HepG2 (cell line): ENCODE results near the gene BRAP. TPM values are rescaled to one million over a fixed set of nuclear protein-coding genes. Genes with fewer than 3 reads are reported as not detected.
A peak's percentile ranks its signal among the peaks of the same experiment; 100 is the strongest.

Source experiments
- ATAC-seq: fragments of 200-7000 bp; cut with Tn5 transposase; 3 replicates; pipeline ENCODE4 v1.9.1; 2020; ENCODE audit warnings: mild to moderate bottlenecking, moderate library complexity
- BruUV-seq: library from RNA; stranded (reverse); fragments of 400-500 nt; replicated peaks from 2 replicates; lab custom pipeline; 2021; lab: Mats Ljungman, UMichigan
- CTCF ChIA-PET: fragments of 300-600 bp; formaldehyde crosslinking; extraction: SDS; loops from one replicate; lab custom pipeline; 2021; ENCODE audit warnings: low total read pairs, inconsistent platforms, low intra/inter-chr PET ratio; lab: Yijun Ruan, JAX
- POLR2A ChIA-PET: fragments of 350-600 bp; sonication (Branson Sonifier 250); formaldehyde crosslinking; loops from one replicate; lab custom pipeline; 2020; ENCODE audit warnings: antibody characterized with exemption, inconsistent platforms; lab: Yijun Ruan, JAX
- DNase-seq: peaks from one replicate; pipeline ENCODE4 v3.0.0-alpha.2; 2015; ENCODE audit warnings: low spot score
- FAIRE-seq: peaks from 3 replicates; lab custom pipeline; 2011; peaks lifted over from hg19 to GRCh38; lab: Jason Lieb, UNC
- H2AFZ ChIP-seq: one replicate; pipeline ENCODE4 v1.6.1; 2011; ENCODE audit warnings: low read length, inconsistent platforms
- H3K27ac ChIP-seq: fragments of 300-600 bp; 3 replicates; pipeline ENCODE4 v1.8.0; 2011; ENCODE audit warnings: mixed run types, mild to moderate bottlenecking, mixed read lengths, low read length, inconsistent platforms; ENCODE audit not compliant: insufficient read depth; ENCODE audit errors: extremely low read length
- H3K27me3 ChIP-seq, 2 experiments: fragments of 200-600 bp in 1 of 2; 2 replicates in 1 of 2; 3 replicates in 1 of 2; pipeline versions ENCODE4 v1.6.0 to v1.8.0; 2011; ENCODE audit warnings: low read length in 2 of 2, mild to moderate bottlenecking in 2 of 2, moderate library complexity in 2 of 2, inconsistent platforms in 1 of 2; ENCODE audit not compliant: insufficient read depth in 2 of 2, control insufficient read depth in 1 of 2
- H3K36me3 ChIP-seq, 2 experiments: fragments of 200-600 bp in 1 of 2; replicated peaks in 1 of 2; 2 replicates in 1 of 2; 3 replicates in 1 of 2; pipeline versions ENCODE4 v1.5.1 to v1.8.0; 2011; ENCODE audit warnings: low read length in 2 of 2, inconsistent platforms in 1 of 2; ENCODE audit not compliant: insufficient read depth in 2 of 2, control insufficient read depth in 1 of 2
- H3K4me1 ChIP-seq: 2 replicates; pipeline ENCODE4 v1.5.1; 2012; ENCODE audit warnings: low read length, inconsistent platforms; ENCODE audit not compliant: insufficient read depth
- H3K4me2 ChIP-seq: 2 replicates; pipeline ENCODE4 v1.6.0; 2011; ENCODE audit warnings: low read depth, low read length, inconsistent platforms
- H3K4me3 ChIP-seq, 3 experiments: fragments of 200-600 bp in 1 of 3; sonication (generic), shearing (Covaris generic) in 1 of 3; replicated peaks in 1 of 3; 2 replicates each; pipeline ENCODE4 v1.5.1; 2011 to 2016; ENCODE audit warnings: low read length in 3 of 3, inconsistent platforms in 2 of 3, low read depth in 2 of 3, mild to moderate bottlenecking in 2 of 3, control low read depth in 1 of 3, mixed read lengths in 1 of 3; ENCODE audit not compliant: insufficient read depth in 1 of 3
- H3K79me2 ChIP-seq: one replicate; pipeline ENCODE4 v1.6.1; 2011; ENCODE audit warnings: low read length, inconsistent platforms; ENCODE audit not compliant: insufficient read depth
- H3K9ac ChIP-seq: 2 replicates; pipeline ENCODE4 v1.6.0; 2011; ENCODE audit warnings: mild to moderate bottlenecking, low read depth, low read length, inconsistent platforms; ENCODE audit not compliant: insufficient read depth
- H3K9me3 ChIP-seq: 2 replicates; pipeline ENCODE4 v1.5.1; 2012; ENCODE audit warnings: mild to moderate bottlenecking, low read length
- H4K20me1 ChIP-seq: 2 replicates; pipeline ENCODE4 v1.6.0; 2011; ENCODE audit warnings: inconsistent platforms, mild to moderate bottlenecking, low read length, moderate library complexity; ENCODE audit not compliant: insufficient read depth
- AGO2 ChIP-seq: fragments of 200-400 bp; formaldehyde crosslinking; optimal IDR thresholded peaks from 2 replicates; pipeline ENCODE3; 2017; ENCODE audit warnings: mild to moderate bottlenecking, low read depth, low read length, moderate library complexity
- CCDC6 ChIP-seq: sonication (generic); formaldehyde crosslinking; IDR thresholded peaks from 2 replicates; pipeline ENCODE4 v1.8.1; 2022; ENCODE audit warnings: mild to moderate bottlenecking, missing genetic modification reagents, moderate library complexity
- DDIT3 ChIP-seq: sonication (generic); formaldehyde crosslinking; IDR thresholded peaks from 2 replicates; pipeline ENCODE4 v1.4.0; 2020; ENCODE audit warnings: mild to moderate bottlenecking, missing genetic modification reagents
- DNMT1 ChIP-seq: sonication (generic); formaldehyde crosslinking; IDR thresholded peaks from 2 replicates; pipeline ENCODE4 v1.5.1; 2020; ENCODE audit warnings: mild to moderate bottlenecking, missing genetic modification reagents
- GFI1 ChIP-seq: sonication (generic); formaldehyde crosslinking; IDR thresholded peaks from 2 replicates; pipeline ENCODE4 v1.5.0; 2020; ENCODE audit warnings: missing genetic modification reagents, mild to moderate bottlenecking, borderline replicate concordance
- GPN1 ChIP-seq: sonication (generic); formaldehyde crosslinking; IDR thresholded peaks from 2 replicates; pipeline ENCODE4 v1.5.1; 2020; ENCODE audit warnings: missing genetic modification reagents, borderline replicate concordance
- KMT2B ChIP-seq: IDR thresholded peaks from 2 replicates; pipeline ENCODE4 v1.6.1; 2016; ENCODE audit warnings: missing genetic modification reagents, missing compliant biosample characterization
- MXI1 ChIP-seq: IDR thresholded peaks from 3 replicates; pipeline ENCODE4 v1.6.1; 2012; ENCODE audit warnings: low read depth, low read length, inconsistent platforms, borderline replicate concordance
- NFYB ChIP-seq: sonication (generic); formaldehyde crosslinking; IDR thresholded peaks from 2 replicates; pipeline ENCODE4 v1.4.0; 2020; ENCODE audit warnings: missing genetic modification reagents
- NR3C1 ChIP-seq: sonication (generic); formaldehyde crosslinking; IDR thresholded peaks from 2 replicates; pipeline ENCODE4 v1.4.0; 2020; ENCODE audit warnings: missing genetic modification reagents
- POLR2AphosphoS5 ChIP-seq: IDR thresholded peaks from 2 replicates; pipeline ENCODE4 v1.6.1; 2012; ENCODE audit warnings: low read depth, low read length
- RFXANK ChIP-seq: IDR thresholded peaks from 2 replicates; pipeline ENCODE4 v1.6.1; 2016
- RXRB ChIP-seq: IDR thresholded peaks from 2 replicates; pipeline ENCODE4 v1.6.1; 2016; ENCODE audit warnings: borderline replicate concordance, missing genetic modification reagents, missing compliant biosample characterization
- SSRP1 ChIP-seq: IDR thresholded peaks from 2 replicates; pipeline ENCODE4 v1.6.1; 2016; ENCODE audit warnings: control low read depth
- TMF1 ChIP-seq: sonication (generic); formaldehyde crosslinking; IDR thresholded peaks from 2 replicates; pipeline ENCODE4 v1.8.1; 2022; ENCODE audit warnings: low read depth, missing genetic modification reagents
- ZBTB3 ChIP-seq: sonication (generic); formaldehyde crosslinking; IDR thresholded peaks from 2 replicates; pipeline ENCODE4 v1.4.0; 2020; ENCODE audit warnings: low read depth, mild to moderate bottlenecking, moderate library complexity, missing genetic modification reagents, borderline replicate concordance
- ZNF20 ChIP-seq: sonication (generic); formaldehyde crosslinking; IDR thresholded peaks from 2 replicates; pipeline ENCODE4 v1.4.0; 2020; ENCODE audit warnings: mild to moderate bottlenecking, moderate library complexity, missing genetic modification reagents
- ZNF414 ChIP-seq: sonication (generic); formaldehyde crosslinking; IDR thresholded peaks from 2 replicates; pipeline ENCODE4 v1.5.0; 2020; ENCODE audit warnings: missing genetic modification reagents
- ZNF558 ChIP-seq: sonication (generic); formaldehyde crosslinking; IDR thresholded peaks from 2 replicates; pipeline ENCODE4 v1.9.0; 2022; ENCODE audit warnings: mild to moderate bottlenecking, missing genetic modification reagents, borderline replicate concordance
- ZNF720 ChIP-seq: sonication (generic); formaldehyde crosslinking; IDR thresholded peaks from 2 replicates; pipeline ENCODE4 v1.4.0; 2020; ENCODE audit warnings: missing genetic modification reagents
- WGBS: methylation state at CpG from one replicate; pipeline ENCODE4 v1.1.6; 2017; ENCODE audit warnings: low lambda C conversion rate; 5-methylcytosine and 5-hydroxymethylcytosine counted together
- in situ Hi-C: cut with HindIII; loops from 2 replicates; pipeline ENCODE4 v1.10.0; 2017; ENCODE audit warnings: low pct_unique_long_range_greater_than_20kb; ENCODE audit not compliant: extremely low pct_ligation_motif_present
- intact Hi-C: fragments of 100-400 bp; cut with micrococcal nuclease; formaldehyde crosslinking; loops from one replicate; pipeline ENCODE4 v1.10.0; 2022; ENCODE audit not compliant: unreplicated experiment
- polyA plus RNA-seq, 8 experiments: library from polyadenylated mRNA; depleted of rRNA in 3 of 8; stranded (reverse) in 7 of 8; unstranded in 1 of 8; fragments of >200 nt; fragmentation: Illumina TruSeq in 4 of 8; extraction: Trizol in 4 of 8; gene quantifications; 2 replicates each; pipeline versions ENCODE4 v1.2.1 to v1.2.3, GENCODE V29; 2011 to 2016; ENCODE audit warnings: low read depth in 4 of 8, missing spikeins in 1 of 8, mixed read lengths in 1 of 8; ENCODE audit not compliant: insufficient read depth in 1 of 8
- total RNA-seq, 5 experiments: library from RNA; depleted of rRNA; stranded (reverse); fragments of >200 nt; fragmentation: Illumina TruSeq; extraction: Trizol; gene quantifications; 2 replicates each; pipeline ENCODE4 v1.2.3, GENCODE V29; 2016; ENCODE audit warnings: low read depth in 1 of 5
- TF ChIP-seq, protein P1 (sequence below): sonication (generic); formaldehyde crosslinking; IDR thresholded peaks from 2 replicates; pipeline ENCODE4 v1.8.0; 2022; ENCODE audit warnings: missing genetic modification reagents, mild to moderate bottlenecking, borderline replicate concordance

Gene BRAP
- total and polyA plus RNA-seq, 2 of the 13 experiments (the other 11 are each of a cell fraction or from before 2014, with no cell fraction given), result 8.1 to 15.4 TPM

DNA sequence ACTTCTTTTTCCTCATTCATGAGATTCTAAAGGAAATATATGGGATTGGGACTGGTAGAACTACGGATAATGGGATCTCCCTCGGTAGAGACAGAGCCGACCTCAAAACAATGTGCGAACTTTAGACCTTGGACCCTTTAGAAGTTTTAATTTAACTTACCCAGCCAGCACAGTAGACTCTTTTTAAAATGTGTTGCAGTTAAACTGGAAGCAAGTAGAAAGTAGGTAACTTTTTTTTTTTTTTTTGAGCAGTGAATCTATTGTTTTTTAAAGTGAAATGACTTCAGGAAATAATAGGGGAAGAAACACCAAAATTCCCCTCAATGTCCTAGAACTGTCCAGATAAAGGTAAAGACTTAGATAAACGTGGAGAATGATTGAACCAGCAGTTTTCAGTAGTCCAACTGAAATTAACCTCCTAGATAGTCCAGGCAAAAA, 85.5 kb downstream of the BRAP start (continued):
- TF ChIP-seq DDIT3 (CRISPR knock-in tag), result 0 out of 2 replicates have a peak, but pooled peaks have one; percentile 52
- peak; percentile 40; the same call in 1 of the 2 replicates for TF ChIP-seq RXRB
- TF ChIP-seq AGO2, result no peak
- TF ChIP-seq MXI1, result 0 out of 3 replicates have a peak, but pooled peaks have one; percentile 24
- TF ChIP-seq ZBTB3 (CRISPR knock-in tag), result peak; percentile 63
- peak; percentile 74 for TF ChIP-seq POLR2AphosphoS5
- TF ChIP-seq DNMT1, result no peak
- no peak; the same call in 1 of the 2 replicates for TF ChIP-seq KMT2B (CRISPR knock-in tag)

GRCh38 chr12:111599453-111600204, 86.1 kb downstream of the BRAP start:
- FAIRE-seq (peak; percentile 72), ATAC-seq (peak; percentile 88), DNase-seq (peak; percentile 81)
- intact Hi-C loops, result loop anchor here (2.0 kb wide), 1 partner anchor 73 kb away; no protein-coding TSS in a partner anchor
- H3K9ac ChIP-seq, result peak overlapping the region; percentile 94
- H2AFZ ChIP-seq, result no peak overlapping the region
- no peaks in the 10 kb centered on the region; a peak in 1 of 5 replicates for H3K36me3 ChIP-seq
- TSS peak; percentile 92 for BruUV-seq
- ChIA-PET CTCF (no interaction called here), POLR2A (interaction anchor here (0.7 to 1.0 kb wide), 2 partner anchors 11 to 167 kb away, joined by 3 read pairs; partner anchors contain the start of gene ALDH2)
- in situ Hi-C loops, result no loop called here
- peak overlapping the region; percentile 97 for H3K27ac ChIP-seq
- peaks cover 32% of the 10 kb centered on the region for H4K20me1 ChIP-seq
- peak overlapping the region; percentile 71 to 98 (median 86) for H3K4me3 ChIP-seq
- H3K4me2 ChIP-seq, result peak overlapping the region; percentile 78
- no peaks in the 10 kb centered on the region; a peak in 1 of 5 replicates for H3K27me3 ChIP-seq
- 1% methylated on average over 10 of the region's 56 CpGs for WGBS
- peaks cover 32% of the 10 kb centered on the region for H3K4me1 ChIP-seq
- H3K9me3 ChIP-seq, result no peaks in the 10 kb centered on the region
- H3K79me2 ChIP-seq, result peaks cover 38% of the 10 kb centered on the region
- TF ChIP-seq ZNF414, result no peak
- no peak for TF ChIP-seq NR3C1
- TF ChIP-seq ZNF720 (CRISPR knock-in tag), result no peak
- no peak for TF ChIP-seq NFYB (CRISPR knock-in tag)
- no peak for TF ChIP-seq TMF1
- no peak for TF ChIP-seq ZNF558 (CRISPR knock-in tag)
- TF ChIP-seq, protein P1, sequence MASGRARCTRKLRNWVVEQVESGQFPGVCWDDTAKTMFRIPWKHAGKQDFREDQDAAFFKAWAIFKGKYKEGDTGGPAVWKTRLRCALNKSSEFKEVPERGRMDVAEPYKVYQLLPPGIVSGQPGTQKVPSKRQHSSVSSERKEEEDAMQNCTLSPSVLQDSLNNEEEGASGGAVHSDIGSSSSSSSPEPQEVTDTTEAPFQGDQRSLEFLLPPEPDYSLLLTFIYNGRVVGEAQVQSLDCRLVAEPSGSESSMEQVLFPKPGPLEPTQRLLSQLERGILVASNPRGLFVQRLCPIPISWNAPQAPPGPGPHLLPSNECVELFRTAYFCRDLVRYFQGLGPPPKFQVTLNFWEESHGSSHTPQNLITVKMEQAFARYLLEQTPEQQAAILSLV (CRISPR knock-in tag), result no peak
- peak; percentile 30; the same call in 1 of the 2 replicates for TF ChIP-seq GFI1
- TF ChIP-seq ZNF20 (CRISPR knock-in tag), result no peak
- no peak; the same call in 1 of the 2 replicates for TF ChIP-seq RFXANK (CRISPR knock-in tag)
- no peak for TF ChIP-seq GPN1 (CRISPR knock-in tag)
- TF ChIP-seq CCDC6, result peak; percentile 42; the same call in 1 of the 2 replicates
- 0 out of 2 replicates have a peak, but pooled peaks have one; percentile 29 for TF ChIP-seq SSRP1 (CRISPR knock-in tag)
